Limb (tissue), 2 donors: ENCODE data around the gene LSM2.
"Not testable (repeated sequence)": the region's sequence is repeated elsewhere in the genome, so short reads cannot be mapped to it uniquely, and the experiment has no call there.

Experiments used
- DNase-seq, 2 donors: peaks; one replicate each; pipeline ENCODE4 v3.0.0-alpha.2; 2016; ENCODE audit errors: extremely low spot score in 2 of 2

The LSM2 gene

DNA sequence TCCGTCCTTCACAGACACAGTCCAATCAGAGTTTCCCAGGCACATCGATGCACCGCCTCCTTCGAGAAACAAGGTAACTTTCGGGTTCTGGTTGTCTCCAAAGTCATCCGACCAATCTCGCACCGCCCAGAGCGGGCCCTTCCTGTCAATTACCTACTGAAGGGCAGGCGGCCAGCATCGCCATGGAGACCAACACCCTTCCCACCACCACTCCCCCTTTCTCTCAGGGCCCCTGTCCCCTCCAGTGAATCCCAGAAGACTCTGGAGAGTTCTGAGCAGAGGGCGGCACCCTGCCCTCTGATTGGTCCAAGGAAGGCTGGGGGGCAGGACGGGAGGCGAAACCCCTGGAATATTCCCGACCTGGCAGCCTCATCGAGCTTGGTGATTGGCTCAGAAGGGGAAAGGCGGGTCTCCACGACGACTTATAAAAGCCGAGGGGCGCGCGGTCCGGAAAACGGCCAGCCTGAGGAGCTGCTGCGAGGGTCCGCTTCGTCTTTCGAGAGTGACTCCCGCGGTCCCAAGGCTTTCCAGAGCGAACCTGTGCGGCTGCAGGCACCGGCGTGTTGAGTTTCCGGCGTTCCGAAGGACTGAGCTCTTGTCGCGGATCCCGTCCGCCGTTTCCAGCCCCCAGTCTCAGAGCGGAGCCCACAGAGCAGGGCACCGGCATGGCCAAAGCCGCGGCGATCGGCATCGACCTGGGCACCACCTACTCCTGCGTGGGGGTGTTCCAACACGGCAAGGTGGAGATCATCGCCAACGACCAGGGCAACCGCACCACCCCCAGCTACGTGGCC lies 20.7 kb upstream of the LSM2 start, which contains the start of gene HSPA1B:
TSS of gene HSPA1B (plus strand) at position 453 of the 794 bp plus-strand sequence. CDS start at position 666, 213 bp downstream.
- peak; percentile 98 to 99 for DNase-seq

DNA sequence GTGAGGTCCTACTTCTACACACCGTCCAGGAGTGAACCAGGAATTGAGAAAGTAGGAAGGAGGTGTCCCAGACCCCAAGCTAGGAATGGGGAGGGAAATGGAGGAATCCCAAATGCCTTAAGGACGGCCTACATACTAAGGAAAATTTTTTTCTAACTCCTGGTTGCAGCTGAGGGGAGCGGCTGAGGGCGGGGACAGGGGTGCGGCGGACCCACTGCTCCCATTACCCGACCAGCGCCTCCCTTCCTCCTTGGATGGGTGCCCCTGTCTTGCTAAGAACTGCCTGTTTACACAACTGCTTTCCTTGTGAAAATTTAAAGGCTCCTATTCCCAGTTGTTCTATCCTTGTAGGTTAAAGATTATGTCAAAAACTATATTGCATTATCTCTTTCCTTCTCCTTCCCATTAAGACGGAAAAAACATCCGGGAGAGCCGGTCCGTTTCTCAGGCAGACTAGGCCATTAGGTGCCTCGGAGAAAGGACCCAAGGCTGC lies 20.1 kb upstream of the LSM2 start:
- peak; percentile 85 to 86 for DNase-seq

DNA sequence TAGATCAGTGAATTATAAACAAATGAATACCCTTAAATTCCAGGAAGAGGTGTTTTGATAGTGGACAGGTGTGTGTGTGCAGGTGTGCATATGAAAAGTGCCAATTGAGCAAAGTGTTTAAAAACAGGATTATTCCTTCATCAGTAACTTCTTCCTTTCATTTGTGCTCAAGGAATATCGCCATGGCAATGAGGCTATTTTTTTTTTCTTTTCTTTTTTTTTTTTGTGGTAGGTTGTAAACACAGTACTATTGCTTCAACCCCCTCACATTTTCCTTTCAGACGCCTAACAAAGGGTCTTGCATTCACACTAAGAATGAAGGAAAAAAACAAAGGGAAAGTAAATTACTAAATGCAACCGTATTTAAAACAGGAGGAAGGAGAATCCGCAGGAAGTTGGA lies 18.8 kb upstream of the LSM2 start:
- DNase-seq, result no peak

DNA sequence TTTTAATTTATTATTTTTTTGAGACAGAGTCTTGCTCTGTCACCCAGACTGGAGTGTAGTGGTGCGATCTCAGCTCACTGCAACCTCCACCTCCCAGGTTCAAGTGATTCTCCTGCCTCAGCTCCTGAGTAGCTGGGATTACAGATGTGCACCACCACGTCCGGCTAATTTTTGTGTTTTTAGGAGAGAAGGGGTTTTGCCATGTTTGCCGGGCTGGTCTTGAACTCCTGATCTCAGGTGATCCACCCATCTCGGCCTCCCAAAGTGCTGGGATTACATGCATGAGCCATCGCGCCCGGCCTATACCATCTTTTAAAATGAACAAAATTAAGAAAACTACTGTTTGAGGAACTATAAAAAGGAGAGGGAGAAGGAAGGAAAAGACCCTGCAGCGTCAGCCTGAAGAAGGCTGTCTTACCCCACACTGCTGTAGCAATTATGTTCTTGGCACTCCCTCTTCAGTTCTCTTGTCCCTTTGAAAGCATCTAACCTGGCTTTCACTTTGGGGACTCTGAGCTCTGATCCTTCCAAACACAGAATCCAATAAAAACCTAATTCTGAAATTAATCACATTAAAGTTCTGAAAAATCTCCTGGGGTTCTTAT lies 16.9 kb upstream of the LSM2 start:
- DNase-seq, result not testable (repeated sequence)

DNA sequence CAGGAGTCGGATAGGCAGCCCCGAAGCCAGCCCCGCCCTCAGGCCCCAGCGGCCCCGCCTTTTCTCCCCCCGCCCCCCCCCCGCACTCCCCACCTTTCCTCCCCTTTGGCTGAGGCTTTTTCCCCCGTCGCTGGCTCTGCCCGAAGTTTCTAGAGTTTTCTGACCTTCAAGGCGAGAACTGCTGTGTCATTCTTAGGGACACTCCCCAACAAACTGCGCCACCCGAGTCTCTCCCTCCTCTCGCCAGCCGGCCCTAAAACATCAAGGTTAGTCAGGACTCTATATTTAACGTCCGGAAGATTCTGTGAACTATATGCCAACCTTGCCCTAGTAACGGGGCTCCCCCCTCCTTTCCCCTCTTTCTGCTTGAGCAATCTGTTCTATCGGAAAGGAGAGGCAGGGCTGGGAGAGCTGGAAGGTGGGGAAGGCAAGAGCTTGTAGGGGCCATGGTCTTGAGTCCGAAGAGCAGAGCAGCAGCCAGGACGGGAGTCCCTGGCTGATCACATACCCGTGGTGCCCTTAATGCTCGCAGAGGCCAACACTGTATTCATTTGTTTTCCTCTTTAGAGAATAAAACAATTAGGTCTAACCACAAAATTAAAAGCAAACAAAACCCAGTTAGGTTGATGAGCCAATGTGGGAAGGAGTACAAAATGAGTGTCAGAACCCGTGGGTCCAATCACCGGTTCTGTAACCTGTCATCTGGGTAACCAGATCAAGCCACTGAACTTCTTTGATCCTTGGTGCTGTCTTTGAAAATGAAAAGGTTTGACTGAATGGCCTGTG lies 15.5 kb upstream of the LSM2 start:
- DNase-seq, result peak; percentile 51 to 88

DNA sequence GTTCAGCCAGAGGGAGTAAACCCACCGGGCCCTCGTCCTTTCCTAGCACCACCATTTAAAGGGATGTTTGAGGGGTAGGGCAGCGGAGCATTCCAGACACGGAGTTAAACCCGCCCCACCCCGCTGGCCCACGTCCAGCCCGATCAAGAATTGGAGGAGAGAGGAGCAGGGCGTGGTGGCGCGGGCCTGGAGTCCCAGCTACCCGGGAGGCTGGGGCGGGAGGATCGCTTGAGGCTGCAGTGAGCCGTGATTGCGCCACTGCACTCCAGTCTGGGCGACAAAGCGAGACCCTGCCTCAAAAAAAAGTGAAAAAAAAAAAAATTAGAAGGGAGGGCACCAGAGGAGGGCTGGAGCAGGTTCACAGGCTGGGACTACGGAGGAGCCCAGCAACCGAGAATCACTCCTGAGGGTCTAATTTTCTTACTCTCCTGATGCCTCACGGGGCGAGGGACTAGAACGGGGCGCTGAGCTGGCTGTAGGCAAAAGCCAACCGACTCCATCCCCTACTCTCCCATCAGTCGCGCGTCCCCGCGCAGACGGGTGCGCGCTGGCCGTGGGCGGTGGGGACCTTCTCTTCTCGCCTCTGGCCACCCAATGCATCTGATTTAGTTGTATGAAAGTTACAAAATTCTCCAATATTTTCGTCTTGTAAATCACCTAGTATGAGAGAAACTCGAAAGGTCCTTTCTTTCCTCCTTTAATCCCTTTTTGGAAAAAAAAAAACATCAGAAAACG lies 14.7 kb upstream of the LSM2 start:
- DNase-seq, result peak in 1 of 2 donors; percentile 78

DNA sequence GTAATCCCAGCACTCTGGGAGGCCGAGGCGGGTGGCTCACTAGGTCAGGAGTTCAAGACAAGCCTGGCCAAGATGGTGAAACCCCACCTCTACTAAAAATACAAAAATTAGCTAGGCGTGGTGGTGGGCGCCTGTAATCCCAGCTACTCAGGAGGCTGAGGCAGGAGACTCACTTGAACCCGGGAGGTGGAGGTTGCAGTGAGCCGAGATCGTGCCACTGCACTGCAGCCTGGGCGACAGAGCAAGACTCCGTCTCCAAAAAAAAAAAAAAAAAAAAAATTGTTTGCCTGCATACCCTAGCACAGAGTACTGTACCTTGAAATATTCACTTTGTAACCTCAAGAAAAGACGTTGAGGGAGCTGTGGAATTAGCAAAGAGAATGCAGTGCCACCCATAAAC lies 13.6 kb upstream of the LSM2 start:
- not testable (repeated sequence) for DNase-seq

DNA sequence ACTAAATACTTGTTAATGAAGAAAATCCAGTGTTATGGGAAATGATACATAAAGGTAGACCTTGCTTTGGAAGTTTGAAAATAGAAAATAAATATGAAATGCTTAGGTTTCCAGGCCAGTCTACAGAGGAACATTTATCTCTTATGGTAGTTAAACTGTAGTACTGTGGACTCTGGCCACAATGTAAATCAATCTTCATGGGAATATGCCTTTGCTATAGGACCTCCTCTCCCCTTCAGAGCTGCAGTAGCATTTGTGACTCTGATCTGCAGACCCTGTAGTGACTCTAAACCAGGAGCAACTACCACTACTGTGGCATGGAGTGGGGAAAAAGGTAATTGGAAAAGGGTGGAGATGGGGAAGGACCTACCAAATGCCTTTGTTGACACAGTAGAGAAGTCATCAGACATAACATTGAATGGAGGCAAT lies 13.1 kb upstream of the LSM2 start:
- no peak for DNase-seq

DNA sequence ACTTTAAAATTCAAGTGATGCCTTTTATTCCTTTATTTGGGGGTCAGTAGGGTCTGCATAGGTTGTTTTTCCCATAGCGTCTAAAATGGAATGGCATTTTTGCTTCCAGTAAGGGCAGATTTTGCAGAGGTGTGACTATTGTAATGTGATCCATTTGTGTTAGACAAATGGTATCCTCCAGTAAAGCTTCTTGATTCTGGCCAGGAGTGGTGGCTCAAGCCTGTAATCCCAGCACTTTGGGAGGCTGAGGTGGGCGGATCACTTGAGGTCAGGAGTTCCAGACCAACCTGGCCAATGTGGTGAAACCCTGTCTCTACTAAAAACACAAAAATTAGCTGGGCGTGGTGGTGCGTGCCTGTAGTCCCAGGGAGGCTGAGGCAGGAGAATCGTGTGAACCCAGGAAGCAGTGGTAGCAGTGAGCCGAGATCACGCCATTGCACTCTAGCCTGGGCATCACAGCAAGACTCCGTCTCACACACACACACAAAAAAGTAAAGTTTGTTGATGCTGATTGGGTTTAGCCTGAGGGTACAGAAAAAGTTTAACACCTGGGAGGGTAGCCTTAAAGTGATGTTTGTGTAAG lies 11.3 kb upstream of the LSM2 start:
- not testable (repeated sequence) for DNase-seq

DNA sequence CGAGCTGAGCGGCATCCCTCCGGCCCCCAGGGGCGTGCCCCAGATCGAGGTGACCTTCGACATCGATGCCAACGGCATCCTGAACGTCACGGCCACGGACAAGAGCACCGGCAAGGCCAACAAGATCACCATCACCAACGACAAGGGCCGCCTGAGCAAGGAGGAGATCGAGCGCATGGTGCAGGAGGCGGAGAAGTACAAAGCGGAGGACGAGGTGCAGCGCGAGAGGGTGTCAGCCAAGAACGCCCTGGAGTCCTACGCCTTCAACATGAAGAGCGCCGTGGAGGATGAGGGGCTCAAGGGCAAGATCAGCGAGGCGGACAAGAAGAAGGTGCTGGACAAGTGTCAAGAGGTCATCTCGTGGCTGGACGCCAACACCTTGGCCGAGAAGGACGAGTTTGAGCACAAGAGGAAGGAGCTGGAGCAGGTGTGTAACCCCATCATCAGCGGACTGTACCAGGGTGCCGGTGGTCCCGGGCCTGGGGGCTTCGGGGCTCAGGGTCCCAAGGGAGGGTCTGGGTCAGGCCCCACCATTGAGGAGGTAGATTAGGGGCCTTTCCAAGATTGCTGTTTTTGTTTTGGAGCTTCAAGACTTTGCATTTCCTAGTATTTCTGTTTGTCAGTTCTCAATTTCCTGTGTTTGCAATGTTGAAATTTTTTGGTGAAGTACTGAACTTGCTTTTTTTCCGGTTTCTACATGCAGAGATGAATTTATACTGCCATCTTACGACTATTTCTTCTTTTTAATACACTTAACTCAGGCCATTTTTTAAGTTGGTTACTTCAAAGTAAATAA lies 10.6 kb upstream of the LSM2 start:
- not testable (repeated sequence) for DNase-seq

DNA sequence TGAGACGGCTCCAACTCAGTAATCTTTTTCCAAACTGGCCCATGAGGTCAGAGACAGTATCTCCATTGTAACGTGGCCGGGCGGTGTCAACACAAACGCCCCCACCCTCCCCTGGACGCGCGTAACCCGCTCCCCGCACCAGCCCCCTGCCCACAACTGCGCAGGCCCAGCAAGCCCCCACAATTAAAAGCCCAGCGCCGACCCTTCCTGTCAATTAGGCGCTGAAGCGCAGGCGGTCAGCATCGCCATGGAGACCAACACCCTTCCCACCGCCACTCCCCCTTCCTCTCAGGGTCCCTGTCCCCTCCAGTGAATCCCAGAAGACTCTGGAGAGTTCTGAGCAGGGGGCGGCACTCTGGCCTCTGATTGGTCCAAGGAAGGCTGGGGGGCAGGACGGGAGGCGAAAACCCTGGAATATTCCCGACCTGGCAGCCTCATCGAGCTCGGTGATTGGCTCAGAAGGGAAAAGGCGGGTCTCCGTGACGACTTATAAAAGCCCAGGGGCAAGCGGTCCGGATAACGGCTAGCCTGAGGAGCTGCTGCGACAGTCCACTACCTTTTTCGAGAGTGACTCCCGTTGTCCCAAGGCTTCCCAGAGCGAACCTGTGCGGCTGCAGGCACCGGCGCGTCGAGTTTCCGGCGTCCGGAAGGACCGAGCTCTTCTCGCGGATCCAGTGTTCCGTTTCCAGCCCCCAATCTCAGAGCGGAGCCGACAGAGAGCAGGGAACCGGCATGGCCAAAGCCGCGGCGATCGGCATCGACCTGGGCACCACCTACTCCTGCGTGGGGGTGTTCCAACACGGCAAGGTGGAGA lies 8.5 kb upstream of the LSM2 start, which contains the start of the genes HSPA1A and HSPA1L:
TSS of gene HSPA1A (plus strand) at position 519 of the 814 bp plus-strand sequence. CDS start at position 733, 214 bp downstream.
TSS of gene HSPA1L (minus strand) at position 259 of the 814 bp plus-strand sequence. CDS start 3,311 bp downstream, outside the sequence.
- peak; percentile 93 to 94 for DNase-seq

DNA sequence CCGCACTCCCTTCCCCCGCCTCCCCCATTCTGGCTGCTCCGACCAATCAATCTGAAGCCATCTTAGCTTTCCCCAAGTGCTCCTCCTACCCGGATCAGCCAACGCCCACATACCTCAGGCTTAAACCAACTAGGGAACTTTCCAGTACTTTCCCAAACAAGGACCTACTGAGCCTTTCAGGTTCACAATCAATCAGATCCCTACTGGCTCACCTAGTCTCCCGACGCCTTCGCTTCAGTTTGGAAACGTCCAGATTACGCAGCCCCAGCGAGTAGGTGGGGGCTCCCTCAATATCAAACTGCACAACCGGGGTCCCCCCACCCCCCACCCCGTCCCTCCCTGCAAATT lies 7.9 kb upstream of the LSM2 start:
- DNase-seq, result peak; percentile 96 to 97

DNA sequence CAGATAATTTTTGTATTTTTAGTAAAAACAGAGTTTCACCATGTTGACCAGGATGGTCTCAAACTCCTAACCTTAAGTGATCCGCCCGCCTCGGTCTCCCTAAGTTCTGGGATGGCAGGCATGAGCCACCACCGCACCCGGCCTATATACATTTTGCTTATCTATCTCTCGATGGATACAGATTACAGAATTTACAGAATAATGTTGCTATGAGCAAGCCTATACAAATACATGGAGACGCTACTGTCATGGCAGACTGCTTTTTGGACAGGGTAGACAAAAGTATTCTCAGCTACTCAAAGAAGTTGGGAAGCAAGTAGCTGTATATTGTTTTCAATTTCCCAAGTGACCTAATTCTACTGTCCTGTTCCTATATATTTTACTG lies 6.7 kb upstream of the LSM2 start:
- DNase-seq, result no peak

DNA sequence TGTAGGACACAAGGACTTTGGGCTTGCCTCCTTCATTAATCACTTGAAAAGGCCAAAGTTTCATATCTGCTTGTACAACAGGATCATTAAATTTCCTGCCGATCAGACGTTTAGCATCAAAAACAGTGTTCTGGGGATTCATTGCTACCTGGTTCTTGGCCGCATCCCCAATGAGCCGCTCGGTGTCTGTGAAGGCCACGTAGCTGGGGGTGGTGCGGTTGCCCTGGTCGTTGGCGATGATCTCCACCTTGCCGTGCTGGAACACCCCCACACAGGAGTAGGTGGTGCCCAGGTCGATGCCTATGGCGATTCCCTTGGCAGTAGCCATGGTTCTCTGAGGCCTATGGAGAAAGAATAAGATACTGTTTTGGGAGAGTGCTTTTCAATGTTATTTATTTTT lies 4.9 kb upstream of the LSM2 start:
- no peak for DNase-seq

DNA sequence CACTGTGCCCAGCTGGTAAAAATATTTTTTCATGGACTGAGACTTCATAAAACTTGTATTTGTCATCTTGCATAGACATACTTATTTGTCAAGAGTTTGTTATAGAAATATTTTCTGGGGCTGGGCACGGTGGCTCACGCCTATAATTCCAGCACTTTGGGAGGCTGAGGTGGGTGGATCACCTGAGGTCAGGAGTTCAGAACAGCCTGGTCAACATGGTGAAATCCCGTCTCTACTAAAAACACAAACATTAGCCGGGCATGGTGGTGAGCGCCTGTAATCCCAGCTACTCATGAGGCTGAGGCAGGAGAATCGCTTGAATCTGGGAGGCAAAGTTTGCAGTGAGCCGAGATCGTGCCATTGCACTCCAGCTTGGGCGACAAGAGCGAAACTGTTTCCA lies 1.8 kb upstream of the LSM2 start:
- not testable (repeated sequence) for DNase-seq

DNA sequence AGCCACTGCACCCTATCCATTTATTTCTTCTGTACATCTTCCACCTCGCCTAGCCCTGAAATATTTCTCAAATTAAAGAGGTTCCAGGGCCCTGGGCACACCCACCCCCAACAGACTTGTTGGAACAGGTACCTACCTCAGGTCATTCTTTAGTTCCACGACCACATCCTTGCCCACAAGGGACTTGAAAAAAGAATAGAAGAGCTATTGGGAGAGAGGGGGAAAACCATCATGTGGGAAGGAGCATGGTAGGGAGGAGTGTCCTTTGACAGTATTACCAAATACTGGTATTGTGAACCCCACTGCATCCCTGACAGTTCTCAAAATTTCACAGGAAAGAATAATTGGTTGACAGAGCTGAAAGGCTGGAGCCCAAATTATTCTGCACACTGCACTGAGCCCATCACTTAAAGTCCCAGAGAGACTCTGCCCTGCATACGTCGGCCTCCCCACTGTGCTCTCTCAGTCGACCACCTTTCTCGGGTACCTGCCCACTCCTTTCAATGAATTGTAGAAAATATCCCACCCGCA lies 762 bp downstream of the LSM2 start:
- no peak for DNase-seq

DNA sequence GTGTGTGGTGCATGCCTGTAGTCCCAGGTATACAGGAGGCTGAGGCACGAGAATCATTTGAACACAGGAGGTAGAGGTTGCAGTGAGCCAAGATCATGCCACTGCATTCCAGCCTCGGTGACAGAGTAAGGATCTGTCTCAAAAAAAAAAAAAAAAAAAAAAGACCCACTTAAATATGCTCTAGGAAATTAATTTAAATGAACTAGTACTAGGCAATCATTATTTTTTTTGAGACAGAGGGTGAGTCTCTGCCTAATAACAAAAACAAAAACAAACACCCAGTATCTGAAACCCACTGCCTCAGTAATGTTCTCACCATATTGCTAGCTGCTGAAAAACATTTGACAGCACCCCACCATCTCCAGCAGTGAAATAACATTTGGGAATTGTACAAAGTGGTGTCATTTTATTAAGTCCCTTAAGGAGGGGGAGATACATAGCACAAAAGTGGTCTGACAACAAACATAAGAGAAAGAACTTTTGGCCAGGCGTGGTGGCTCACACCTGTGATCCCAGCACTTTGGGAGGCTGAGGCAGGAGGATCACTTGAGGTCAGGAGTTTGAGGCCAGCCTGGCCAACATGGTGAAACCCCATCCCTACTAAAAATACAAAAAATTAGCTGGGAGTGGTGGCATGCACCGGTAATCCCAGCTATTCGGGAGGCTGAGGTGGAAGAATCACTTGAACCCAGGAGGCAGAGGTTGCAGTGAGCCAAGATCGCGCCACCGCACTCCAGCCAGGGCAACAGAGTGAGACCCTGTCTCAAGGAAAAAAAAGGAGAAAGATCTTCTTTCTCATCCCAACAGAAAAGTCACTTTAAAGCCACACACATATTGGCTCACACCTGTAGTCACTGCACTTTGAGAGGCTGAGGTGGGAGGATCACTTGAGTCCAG lies 5.5 kb downstream of the LSM2 start:
- not testable (repeated sequence) for DNase-seq

DNA sequence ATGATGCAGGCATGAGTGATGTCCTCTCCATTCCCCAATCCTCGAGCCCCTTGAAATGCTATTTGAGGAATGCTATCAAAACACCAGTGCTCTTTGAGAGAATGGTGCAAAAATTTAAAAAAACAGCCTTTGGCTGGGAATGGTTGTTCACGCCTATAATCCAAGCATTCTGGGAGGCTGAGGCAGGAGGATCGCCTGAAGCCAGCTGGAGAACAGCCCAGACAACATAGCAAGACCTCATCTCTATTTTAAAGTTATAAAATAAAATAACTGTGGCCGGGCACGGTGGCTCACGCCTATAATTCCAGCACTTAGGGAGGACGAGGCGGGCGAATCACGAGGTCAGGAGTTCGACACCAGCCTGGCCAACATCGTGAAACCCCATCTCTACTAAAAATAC lies 7.0 kb downstream of the LSM2 start:
- no peak for DNase-seq
